NCI-H345 (cell line): ENCODE data around the gene MTIF2.
A peak's percentile ranks its signal among the peaks of the same experiment; 100 is the strongest.
"Not testable (repeated sequence)": the region's sequence is repeated elsewhere in the genome, so short reads cannot be mapped to it uniquely, and the experiment has no call there.

Experiments used
- DNase-seq: peaks from one replicate; lab custom pipeline; 2025; lab: John Stamatoyannopoulos, UW

Gene MTIF2

DNA sequence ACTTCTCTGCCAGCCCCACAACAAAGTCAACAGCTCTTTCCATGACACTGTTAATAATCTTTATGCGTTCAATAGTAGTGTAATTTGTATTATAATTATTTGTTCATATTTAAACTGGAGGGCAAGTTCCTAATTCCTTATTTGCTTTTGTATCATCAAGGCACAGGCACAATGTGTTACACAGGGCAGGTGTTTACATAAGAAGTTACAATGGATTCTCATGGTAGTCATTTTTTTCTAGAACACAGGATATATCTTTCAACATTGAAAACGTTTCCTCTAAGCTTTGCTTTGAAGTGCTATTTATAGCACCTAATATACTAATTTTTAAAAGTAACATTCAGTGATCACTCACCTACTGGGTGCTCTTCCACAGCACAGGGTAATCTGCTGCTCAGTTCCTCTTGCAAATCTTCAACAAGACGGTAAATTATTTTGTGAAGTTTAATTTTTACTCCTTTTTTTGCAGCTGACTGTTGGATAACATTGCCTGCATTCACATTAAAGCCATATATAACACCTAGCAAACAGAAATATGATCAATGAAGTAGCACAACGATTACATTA is 29.3 kb downstream of the MTIF2 start:
- no peak for DNase-seq

GRCh38 chr2:55236992-55237543 is 32.0 kb downstream of the MTIF2 start:
- no peak for DNase-seq

DNA sequence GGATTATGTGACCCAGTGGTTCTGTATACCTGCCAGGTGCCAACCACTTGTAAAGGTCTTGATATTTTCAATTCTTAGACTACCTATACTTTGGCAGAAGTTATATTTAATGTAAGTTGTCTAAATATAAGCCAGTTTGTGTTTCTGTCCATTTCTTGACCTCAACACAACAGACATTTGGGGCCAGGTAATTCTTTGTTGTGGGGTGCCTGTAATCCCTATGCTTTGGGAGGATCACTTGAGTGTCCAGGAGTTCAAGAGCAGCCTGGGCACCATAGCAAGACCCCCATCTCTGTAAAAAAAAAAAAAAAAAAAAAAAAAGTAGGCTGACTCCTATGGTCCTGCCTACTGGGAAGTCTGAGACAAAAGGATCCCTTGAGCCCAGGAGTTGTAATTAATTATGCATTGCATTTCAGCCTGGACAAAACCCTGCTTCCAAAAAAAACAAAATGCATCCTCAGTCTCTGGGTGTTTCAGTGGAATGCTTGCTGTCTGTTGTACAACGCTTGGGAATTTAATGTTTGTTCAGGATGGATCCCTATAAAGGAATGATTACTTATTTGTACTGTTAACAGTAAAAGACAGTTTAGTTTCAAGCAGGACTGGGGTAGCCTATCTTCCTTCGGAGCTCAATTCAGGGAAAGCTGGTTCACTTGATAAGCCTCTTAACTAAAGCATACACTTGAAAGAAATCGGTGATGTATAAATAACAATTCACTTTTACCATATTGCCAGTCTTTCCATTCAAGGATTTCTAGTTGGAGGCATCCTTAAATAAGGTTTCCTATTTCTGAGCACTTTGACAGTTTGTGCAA is 33.1 kb downstream of the MTIF2 start:
- no peak for DNase-seq

DNA sequence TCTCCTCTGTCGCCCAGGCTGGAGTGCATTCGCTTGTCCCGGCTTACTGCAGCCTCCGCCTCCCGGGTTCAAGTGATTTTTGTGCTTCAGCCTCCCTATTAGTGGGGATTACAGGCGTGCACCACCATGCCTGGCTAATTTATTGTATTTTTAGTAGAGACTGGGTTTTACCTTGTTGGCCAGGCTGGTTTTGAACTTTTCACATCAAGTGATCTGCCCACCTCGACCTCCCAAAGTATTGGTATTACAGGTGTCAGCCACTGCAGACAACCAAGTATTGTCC is 35.4 kb downstream of the MTIF2 start:
- DNase-seq: no peak

- DNase-seq: no peak
These were observed 36.0 kb downstream of the MTIF2 start for GRCh38 chr2:55232863-55233657.

DNA sequence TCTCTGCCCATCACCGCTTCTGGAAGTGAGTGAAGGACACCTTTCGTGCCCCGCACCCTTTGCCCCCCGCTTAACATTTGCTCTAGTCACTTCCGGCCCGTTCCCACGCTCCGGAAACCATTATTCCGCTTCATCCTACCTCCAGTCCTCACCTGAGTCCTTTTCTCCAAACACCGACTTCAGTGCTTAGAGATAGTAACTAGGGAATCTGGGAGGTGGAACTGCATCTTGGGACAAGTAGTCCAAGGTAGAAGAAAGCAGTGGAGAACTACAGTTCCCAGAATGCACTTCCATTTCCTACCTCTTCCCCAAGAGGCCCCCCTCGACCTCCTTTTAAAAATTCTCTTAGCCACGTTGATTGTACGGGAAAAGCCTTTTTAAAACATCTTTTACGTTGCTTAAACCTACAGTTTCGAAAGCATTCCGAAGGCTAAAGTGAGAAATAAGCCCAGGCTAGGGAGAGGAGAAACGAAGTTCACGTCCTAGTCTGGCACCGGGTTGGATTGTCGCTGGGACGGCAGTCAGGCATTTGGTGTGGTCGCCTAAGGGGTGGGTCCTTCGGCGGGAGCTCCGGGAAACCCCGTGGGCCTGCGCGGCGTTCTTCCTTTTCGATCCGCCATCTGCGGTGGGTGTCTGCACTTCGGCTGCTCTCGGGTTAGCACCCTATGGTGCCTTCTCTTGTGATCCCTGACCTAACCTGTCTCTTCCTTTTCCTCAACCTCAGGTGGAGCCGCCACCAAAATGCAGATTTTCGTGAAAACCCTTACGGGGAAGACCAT is 36.8 kb downstream of the MTIF2 start, which contains the start of the genes CLHC1 and RPS27A:
Gene CLHC1 (minus strand): TSS at position 210 of the 779 bp plus-strand sequence. CDS start 9,882 bp downstream, outside the sequence.
Gene RPS27A (plus strand): TSS at position 605 of the 779 bp plus-strand sequence. CDS start 137 bp downstream, at position 742.
- peak; percentile 97 for DNase-seq

- no peak for DNase-seq
These were observed 37.4 kb downstream of the MTIF2 start for GRCh38 chr2:55231546-55232083.

DNA sequence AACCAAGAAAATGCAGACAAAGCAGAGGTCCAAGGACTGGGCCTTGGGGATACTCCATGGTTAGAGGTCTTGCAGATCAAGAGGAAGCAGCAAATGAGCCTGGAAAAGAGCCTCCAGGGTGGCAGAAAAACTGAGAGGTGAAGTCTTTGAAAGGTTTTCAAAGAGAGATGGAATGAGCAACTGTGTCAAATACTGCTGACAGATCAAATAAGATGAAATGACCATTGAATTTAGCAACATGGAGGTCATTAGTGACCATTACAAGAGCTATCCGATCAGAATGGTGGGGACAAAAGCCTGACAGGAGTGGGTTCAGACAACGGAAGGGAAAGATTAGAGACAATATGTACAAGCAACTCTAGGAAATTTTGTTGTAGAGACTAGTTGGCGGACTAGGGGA is 38.5 kb downstream of the MTIF2 start:
- DNase-seq: no peak

DNA sequence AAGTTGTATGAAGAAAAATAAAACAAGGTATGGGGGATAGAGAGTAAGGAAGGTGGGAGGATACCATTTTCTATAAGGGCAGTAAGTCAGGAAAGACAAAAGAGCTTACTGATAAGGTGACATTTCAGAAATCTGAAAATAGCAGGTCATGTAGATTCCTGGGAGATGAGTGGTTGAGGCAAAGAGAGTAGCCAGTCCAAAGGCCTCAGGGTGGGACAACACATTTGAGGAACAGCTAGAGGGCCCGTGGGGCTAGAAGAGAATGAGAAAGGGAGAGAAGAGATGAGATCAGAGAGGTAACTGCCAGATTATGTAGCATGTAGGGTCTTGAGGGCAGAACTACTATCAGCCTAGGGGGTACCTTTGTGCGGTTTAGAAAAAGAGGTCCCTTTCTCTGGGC is 39.8 kb downstream of the MTIF2 start:
- no peak for DNase-seq

- no peak for DNase-seq
These were observed 40.8 kb downstream of the MTIF2 start for GRCh38 chr2:55228226-55228563.

GRCh38 chr2:55227437-55228225 is 41.4 kb downstream of the MTIF2 start:
- DNase-seq: not testable (repeated sequence)

DNA sequence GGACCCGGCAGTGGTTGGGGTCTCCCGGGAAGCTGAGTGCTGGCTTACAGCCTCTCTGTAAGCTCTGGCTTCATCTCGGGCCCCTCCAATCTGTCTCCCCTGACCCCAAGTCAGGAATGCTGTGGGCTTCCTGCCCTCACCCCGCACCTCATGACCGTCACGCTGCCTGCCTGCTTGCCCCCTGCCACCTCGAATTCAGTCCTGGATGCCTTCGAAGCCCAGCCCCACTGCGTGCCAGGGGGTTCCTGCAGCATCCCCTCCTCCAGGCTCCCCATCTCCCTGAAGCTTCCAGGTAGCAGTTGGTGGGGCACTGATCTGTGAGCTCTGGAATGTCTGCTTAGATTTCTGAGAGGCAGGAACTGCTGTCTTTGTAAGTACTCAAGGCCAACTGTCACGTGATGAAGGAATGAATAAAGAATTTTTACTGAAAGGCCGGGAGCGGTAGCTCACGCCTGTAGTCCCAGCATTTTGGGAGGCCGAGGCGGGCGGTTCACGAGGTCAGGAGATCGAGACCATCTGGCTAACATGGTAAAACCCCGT is 43.5 kb downstream of the MTIF2 start:
- DNase-seq: no peak

DNA sequence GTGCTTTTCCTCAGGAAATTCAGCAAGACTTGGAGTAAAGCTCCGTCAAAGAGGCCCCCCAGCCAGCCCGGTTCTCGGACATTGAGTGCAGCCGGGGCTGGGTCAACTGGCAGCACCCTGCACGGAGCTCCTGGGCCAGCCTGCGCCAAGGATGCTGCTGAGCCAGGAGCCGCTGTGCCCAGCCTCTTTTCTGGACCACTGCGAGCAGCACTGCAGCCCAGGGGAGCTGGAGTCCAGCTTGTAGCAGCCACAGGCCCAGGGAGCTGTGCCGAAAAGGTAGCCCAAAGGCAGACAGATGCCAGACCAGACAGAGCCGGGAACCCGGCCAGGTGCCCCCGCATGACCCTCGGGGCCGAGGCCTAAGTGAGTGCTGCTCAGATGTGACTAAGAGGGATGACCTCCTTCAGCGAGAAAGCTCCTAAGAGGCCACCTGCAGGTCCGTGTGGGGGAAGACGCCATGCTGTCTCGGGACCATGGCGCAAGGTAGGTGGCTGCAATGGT is 44.2 kb downstream of the MTIF2 start:
- DNase-seq: no peak

DNA sequence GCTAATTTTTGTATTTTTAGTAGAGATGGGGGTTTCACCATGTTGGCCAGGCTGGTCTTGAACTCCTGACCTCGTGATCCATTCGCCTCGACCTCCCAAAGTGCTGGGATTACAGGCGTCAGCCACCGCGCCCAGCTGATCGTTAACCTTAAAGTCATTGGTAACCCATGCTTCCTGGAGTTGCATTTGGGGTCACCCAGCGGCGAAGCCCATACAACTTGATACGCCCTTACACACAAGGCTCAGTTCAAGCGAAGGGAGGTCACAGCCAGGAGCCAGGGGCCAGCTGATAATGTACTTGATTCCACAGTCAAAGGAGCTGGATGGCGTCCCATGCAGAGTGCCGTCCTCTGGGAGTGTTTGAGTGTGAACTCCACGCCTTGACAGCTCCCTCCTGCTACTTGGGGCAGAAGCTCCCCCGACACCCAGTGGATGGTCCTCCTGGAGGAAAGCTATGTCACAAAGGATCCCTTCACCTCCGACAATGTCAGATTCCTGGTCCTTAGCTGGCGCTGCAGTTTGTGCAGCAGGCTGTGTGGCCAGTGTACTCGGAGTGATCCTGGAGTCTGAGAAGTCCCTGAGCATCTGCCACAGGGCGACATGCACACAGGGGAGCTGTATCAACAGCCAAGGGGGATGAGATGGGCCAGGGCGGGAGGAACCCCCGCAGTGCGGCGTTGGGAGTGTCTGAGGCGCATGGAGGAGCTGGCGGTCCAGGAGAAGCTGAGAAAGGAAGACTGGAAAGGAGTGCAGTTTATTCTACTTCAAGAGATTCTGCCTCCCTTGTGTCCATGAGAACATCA is 44.9 kb downstream of the MTIF2 start:
- DNase-seq: no peak

- no peak for DNase-seq
These were observed 55.2 kb downstream of the MTIF2 start for GRCh38 chr2:55213822-55214221.

DNA sequence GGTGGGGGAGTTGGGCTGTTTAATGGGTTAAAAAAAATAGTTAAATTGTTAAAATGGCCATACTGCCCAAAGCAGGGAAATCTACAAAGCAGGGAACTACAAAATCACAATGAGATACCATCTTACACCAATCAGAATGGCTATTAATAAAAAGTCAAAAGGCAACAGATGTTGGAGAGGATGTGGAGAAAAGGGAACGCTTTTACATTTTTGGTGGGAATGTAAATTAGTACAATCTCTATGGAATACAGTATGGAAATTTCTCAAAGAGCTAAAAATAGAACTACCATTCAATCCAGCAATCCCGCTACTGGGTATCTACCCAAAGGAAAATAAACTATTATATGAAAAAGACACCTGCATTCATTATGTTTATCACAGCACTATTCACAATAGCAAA is 64.1 kb downstream of the MTIF2 start:
- no peak for DNase-seq

DNA sequence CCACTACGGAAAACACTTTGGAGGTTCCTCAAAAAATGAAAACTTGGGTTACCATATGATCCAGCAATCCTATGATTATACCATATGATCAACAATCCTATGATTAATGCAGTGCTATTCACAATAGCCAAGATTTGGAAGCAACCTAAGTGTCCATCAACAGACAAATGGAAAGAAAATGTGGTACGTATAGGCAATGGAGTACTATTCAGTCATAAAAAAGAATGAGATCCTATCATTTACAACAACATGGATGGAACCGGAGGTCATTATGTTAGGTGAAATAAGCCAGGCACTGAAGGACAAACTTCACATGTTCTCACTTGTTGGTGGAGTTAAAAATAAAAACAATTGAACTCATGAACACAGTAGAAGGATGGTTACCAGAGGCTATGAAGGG is 64.5 kb downstream of the MTIF2 start:
- DNase-seq: no peak

- DNase-seq: no peak
These were observed 68.6 kb downstream of the MTIF2 start for GRCh38 chr2:55200416-55200815.

DNA sequence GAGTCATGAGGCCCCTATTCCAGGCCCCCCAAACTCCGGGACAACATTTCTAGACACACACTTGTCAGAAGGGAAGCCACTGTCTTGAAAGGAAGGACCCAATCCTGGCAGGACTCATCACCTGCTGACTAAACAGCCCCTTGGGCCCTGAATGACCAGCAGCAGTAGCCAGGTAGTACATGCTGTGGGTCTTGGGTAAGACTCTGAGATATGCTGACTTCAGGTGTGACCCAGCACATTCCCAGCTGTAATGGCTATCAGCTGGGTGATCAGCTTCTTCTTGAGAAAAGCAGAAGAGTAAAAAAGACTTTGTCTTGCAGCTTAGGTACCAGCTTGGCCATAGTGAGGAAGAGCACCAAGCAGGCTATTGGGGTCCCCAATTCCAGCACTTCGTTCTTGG is 72.5 kb downstream of the MTIF2 start:
- no peak for DNase-seq

- not testable (repeated sequence) for DNase-seq
These were observed 77.1 kb downstream of the MTIF2 start for GRCh38 chr2:55191888-55192287.
